ENCODE data around the gene CUEDC1.
A peak's percentile ranks its signal among the peaks of the same experiment; 100 is the strongest.
"Not testable (repeated sequence)": the region's sequence is repeated elsewhere in the genome, so short reads cannot be mapped to it uniquely, and the experiment has no call there.

Gene CUEDC1

GRCh38 chr17:57974053-57974824, 19.0 kb upstream of the CUEDC1 start:
- not testable (repeated sequence) for H3K4me3 Mint-ChIP-seq; H3K9me3 Mint-ChIP-seq; ATAC-seq; DNase-seq (ENCODE audit: low spot score in 2 of 2)
- Mint-ChIP-seq H3K27ac (peak overlapping the region; percentile 59), H3K4me1 (peaks cover 12% of the 10 kb centered on the region), H3K36me3 (peaks cover 72% of the 10 kb centered on the region)

- H3K9me3 Mint-ChIP-seq: no peaks in the 10 kb centered on the region
- peaks cover 51% of the 10 kb centered on the region for H3K36me3 Mint-ChIP-seq
- peak overlapping the region; percentile 17 for H3K27ac Mint-ChIP-seq
- DNase-seq (ENCODE audit: low spot score in 2 of 2) (no peak), ATAC-seq (no peak)
- no peak overlapping the region for H3K4me3 Mint-ChIP-seq
- no peaks in the 10 kb centered on the region for H3K4me1 Mint-ChIP-seq
Observed at GRCh38 chr17:57972151-57972550, 16.9 kb upstream of the CUEDC1 start.

GRCh38 chr17:57971572-57971971, 16.4 kb upstream of the CUEDC1 start:
- H3K36me3 Mint-ChIP-seq: peaks cover 45% of the 10 kb centered on the region
- ATAC-seq: no peak
- no peak for DNase-seq (ENCODE audit: low spot score in 2 of 2)
- H3K4me3 Mint-ChIP-seq: no peak overlapping the region
- H3K9me3 Mint-ChIP-seq: no peaks in the 10 kb centered on the region
- H3K27ac Mint-ChIP-seq: no peak overlapping the region
- H3K4me1 Mint-ChIP-seq: no peaks in the 10 kb centered on the region

GRCh38 chr17:57970710-57971109, 15.5 kb upstream of the CUEDC1 start:
- Mint-ChIP-seq H3K4me1 (no peaks in the 10 kb centered on the region), H3K36me3 (peaks cover 36% of the 10 kb centered on the region), H3K4me3 (no peak overlapping the region), H3K9me3 (no peaks in the 10 kb centered on the region), H3K27ac (no peak overlapping the region)
- no peak for ATAC-seq
- DNase-seq (ENCODE audit: low spot score in 2 of 2): no peak

- H3K36me3 Mint-ChIP-seq: peaks cover 14% of the 10 kb centered on the region
- H3K4me1 Mint-ChIP-seq: no peaks in the 10 kb centered on the region
- no peak overlapping the region for H3K4me3 Mint-ChIP-seq
- H3K9me3 Mint-ChIP-seq: no peaks in the 10 kb centered on the region
- ATAC-seq: no peak
- H3K27ac Mint-ChIP-seq: peak overlapping the region; percentile 20
- no peak for DNase-seq (ENCODE audit: low spot score in 2 of 2)
Observed at GRCh38 chr17:57968456-57968855, 13.2 kb upstream of the CUEDC1 start.

- ATAC-seq: no peak
- DNase-seq (ENCODE audit: low spot score in 2 of 2): no peak
- Mint-ChIP-seq H3K36me3 (no peaks in the 10 kb centered on the region), H3K27ac (no peak overlapping the region), H3K9me3 (no peaks in the 10 kb centered on the region), H3K4me1 (no peaks in the 10 kb centered on the region), H3K4me3 (no peak overlapping the region)
Observed at GRCh38 chr17:57966875-57967274, 11.7 kb upstream of the CUEDC1 start.

- Mint-ChIP-seq H3K9me3 (no peaks in the 10 kb centered on the region), H3K4me3 (no peak overlapping the region), H3K4me1 (no peaks in the 10 kb centered on the region), H3K27ac (no peak overlapping the region), H3K36me3 (no peaks in the 10 kb centered on the region)
- DNase-seq (ENCODE audit: low spot score in 2 of 2) (no peak), ATAC-seq (no peak)
Observed at GRCh38 chr17:57966246-57966645, 11.0 kb upstream of the CUEDC1 start.

- DNase-seq (ENCODE audit: low spot score in 2 of 2) (no peak), ATAC-seq (no peak)
- Mint-ChIP-seq H3K4me3 (no peak overlapping the region), H3K9me3 (no peaks in the 10 kb centered on the region), H3K4me1 (no peaks in the 10 kb centered on the region), H3K36me3 (no peaks in the 10 kb centered on the region), H3K27ac (no peak overlapping the region)
Observed at GRCh38 chr17:57965521-57966160, 10.4 kb upstream of the CUEDC1 start.

- Mint-ChIP-seq H3K4me1 (no peaks in the 10 kb centered on the region), H3K9me3 (no peaks in the 10 kb centered on the region)
- DNase-seq (ENCODE audit: low spot score in 2 of 2): no peak
Observed at GRCh38 chr17:57963149-57963511, 7.9 kb upstream of the CUEDC1 start.

GRCh38 chr17:57962279-57963148, 7.3 kb upstream of the CUEDC1 start:
- no peak overlapping the region for H3K4me3 Mint-ChIP-seq
- DNase-seq (ENCODE audit: low spot score in 2 of 2) (no peak), ATAC-seq (no peak)
- H3K4me1 Mint-ChIP-seq: peaks cover 6% of the 10 kb centered on the region
- H3K9me3 Mint-ChIP-seq: no peaks in the 10 kb centered on the region
- no peaks in the 10 kb centered on the region for H3K36me3 Mint-ChIP-seq
- H3K27ac Mint-ChIP-seq: no peak overlapping the region

More at GRCh38 chr17:57963149-57963511, 7.9 kb upstream of the CUEDC1 start:
- no peak overlapping the region for H3K4me3 Mint-ChIP-seq
- H3K27ac Mint-ChIP-seq: no peak overlapping the region
- H3K36me3 Mint-ChIP-seq: no peaks in the 10 kb centered on the region
- ATAC-seq: no peak

GRCh38 chr17:57959929-57960328, 4.7 kb upstream of the CUEDC1 start:
- no peak overlapping the region for H3K27ac Mint-ChIP-seq
- DNase-seq (ENCODE audit: low spot score in 2 of 2): no peak
- peaks cover 24% of the 10 kb centered on the region for H3K4me1 Mint-ChIP-seq
- H3K9me3 Mint-ChIP-seq: no peaks in the 10 kb centered on the region
- no peak for ATAC-seq
- H3K4me3 Mint-ChIP-seq: no peak overlapping the region
- H3K36me3 Mint-ChIP-seq: peaks cover 9% of the 10 kb centered on the region

- H3K27ac Mint-ChIP-seq; H3K9me3 Mint-ChIP-seq; ATAC-seq; H3K36me3 Mint-ChIP-seq; DNase-seq (ENCODE audit: low spot score in 2 of 2); H3K4me3 Mint-ChIP-seq: not testable (repeated sequence)
- H3K4me1 Mint-ChIP-seq: peaks cover 30% of the 10 kb centered on the region
Observed at GRCh38 chr17:57958391-57958790, 3.2 kb upstream of the CUEDC1 start.

- Mint-ChIP-seq H3K27ac (no peak overlapping the region), H3K4me1 (peaks cover 36% of the 10 kb centered on the region), H3K36me3 (peaks cover 9% of the 10 kb centered on the region), H3K9me3 (no peaks in the 10 kb centered on the region), H3K4me3 (no peak overlapping the region)
- DNase-seq (ENCODE audit: low spot score in 2 of 2) (no peak), ATAC-seq (no peak)
Observed at GRCh38 chr17:57957886-57958285, 2.7 kb upstream of the CUEDC1 start.

GRCh38 chr17:57957120-57957850, 2.1 kb upstream of the CUEDC1 start:
- no peak overlapping the region for H3K4me3 Mint-ChIP-seq
- ATAC-seq (no peak), DNase-seq (ENCODE audit: low spot score in 2 of 2) (no peak)
- peaks cover 36% of the 10 kb centered on the region for H3K4me1 Mint-ChIP-seq
- H3K27ac Mint-ChIP-seq: no peak overlapping the region
- H3K9me3 Mint-ChIP-seq: no peaks in the 10 kb centered on the region
- peaks cover 9% of the 10 kb centered on the region for H3K36me3 Mint-ChIP-seq
